Measurements from ENCODE around the gene RALGAPA2.
"Not testable (repeated sequence)": the region's sequence is repeated elsewhere in the genome, so short reads cannot be mapped to it uniquely, and the experiment has no call there.

RALGAPA2 gene

GRCh38 chr20:20578838-20579237, 133.6 kb downstream of the RALGAPA2 start:
- DNase-seq (ENCODE audit: low read depth), result no peak

DNA sequence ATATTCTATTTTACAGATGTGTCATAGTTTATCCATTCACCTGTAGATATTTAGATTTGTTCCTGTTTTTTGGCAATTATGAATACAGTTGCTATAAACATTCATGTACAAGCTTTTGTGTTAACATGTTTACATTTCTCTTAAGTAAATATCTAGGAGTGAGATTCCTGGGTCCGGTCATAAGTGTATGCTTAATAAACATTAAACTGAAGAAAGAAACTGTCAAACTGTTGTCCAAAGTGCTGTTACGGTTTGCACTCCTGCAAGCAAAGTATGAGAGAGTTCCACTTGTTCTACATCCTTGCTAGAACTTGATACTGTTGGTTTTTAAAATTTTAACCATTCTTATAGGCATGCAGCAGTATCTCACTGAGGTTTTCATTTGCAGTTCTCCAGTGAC, 138.6 kb downstream of the RALGAPA2 start:
- DNase-seq (ENCODE audit: low read depth), result no peak

GRCh38 chr20:20571068-20571780, 141.2 kb downstream of the RALGAPA2 start:
- no peak for DNase-seq (ENCODE audit: low read depth)

DNA sequence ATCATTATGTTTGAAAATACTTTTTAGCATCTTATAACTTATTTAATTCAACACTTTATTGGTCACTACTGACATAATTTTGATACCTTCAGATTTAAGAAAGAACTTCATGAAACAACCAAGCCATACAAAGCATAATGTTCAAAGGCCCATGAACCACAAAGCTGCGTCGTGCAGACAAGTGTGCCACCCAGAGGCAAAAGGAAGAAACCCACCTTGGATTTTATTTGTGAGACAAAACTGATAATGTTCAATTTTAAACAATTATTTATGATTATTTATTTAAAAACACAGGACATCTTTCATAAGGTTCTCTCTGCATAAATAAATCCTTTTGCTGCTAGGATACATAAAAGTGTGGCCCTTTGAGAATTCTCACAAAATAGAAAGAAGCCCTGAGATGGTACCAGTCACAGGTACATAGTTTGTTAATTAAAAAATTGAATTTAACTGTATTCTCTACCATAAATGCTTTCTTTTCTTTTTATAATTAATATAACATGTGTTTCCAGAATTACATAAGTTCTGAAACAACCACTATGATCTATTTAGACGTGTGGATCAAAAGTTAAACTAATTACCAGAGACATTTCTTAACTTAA, 143.7 kb downstream of the RALGAPA2 start:
- peak; percentile 25 for DNase-seq (ENCODE audit: low read depth)

GRCh38 chr20:20567712-20568111, 144.7 kb downstream of the RALGAPA2 start:
- DNase-seq (ENCODE audit: low read depth), result no peak

GRCh38 chr20:20566516-20566915, 145.9 kb downstream of the RALGAPA2 start:
- no peak for DNase-seq (ENCODE audit: low read depth)

DNA sequence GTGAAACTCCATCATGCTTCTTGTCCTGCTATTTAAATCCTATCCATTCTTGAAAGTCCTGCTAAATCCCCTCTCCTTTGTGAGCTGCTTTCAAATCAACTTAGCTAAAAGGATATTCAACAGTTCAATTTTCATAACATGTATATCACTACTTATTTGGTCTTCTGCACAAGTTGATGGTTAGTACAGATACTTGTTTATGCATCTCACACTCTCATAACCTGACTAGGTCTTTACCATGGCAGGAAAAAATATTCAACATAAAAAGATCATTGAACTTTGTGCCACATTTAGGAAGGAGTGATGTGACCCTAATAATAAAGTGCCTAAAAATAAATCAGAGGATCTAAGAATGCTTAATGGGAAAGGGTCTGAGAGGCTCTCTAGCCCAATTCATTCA, 148.2 kb downstream of the RALGAPA2 start:
- DNase-seq (ENCODE audit: low read depth), result no peak

DNA sequence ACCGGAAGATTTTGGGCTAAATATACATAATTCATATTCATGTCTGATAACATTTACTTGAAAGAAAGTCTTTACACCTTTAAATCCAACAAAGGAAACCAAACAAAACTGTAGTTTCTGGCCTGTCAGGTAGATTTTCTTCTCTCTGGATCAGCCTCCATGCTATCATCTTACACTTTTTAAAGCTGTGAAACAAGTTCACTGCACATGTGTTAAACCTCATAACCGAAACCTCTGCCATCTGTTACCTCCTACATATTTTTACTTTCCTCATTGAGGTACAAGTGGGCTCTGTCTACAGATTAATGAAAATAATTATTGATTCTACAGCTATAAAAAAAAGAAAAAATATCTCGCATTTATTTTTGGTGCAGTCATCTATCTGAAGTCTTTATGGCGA, 149.9 kb downstream of the RALGAPA2 start:
- no peak for DNase-seq (ENCODE audit: low read depth)

DNA sequence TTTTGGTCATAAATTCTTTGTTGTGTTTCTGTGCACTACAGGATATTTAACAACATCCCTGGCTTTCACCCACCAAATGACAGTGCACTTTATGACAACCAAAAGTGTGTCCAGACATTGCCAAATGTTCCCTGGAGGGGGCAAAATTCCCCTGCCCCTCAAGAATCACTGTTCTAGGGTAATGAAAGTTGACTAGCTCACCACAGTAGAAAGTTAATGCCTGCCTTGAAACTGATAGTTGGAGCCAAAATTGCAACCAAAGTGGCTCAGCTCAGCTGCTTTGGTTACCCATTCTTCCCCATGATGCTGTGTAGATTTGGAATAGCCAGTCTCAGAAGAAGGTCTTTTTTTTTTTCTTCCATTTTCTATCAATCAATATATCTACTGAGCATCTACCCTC, 150.6 kb downstream of the RALGAPA2 start:
- no peak for DNase-seq (ENCODE audit: low read depth)

- DNase-seq (ENCODE audit: low read depth), result no peak
Measured at GRCh38 chr20:20561172-20561571, 151.3 kb downstream of the RALGAPA2 start.

GRCh38 chr20:20557406-20557805, 155.0 kb downstream of the RALGAPA2 start:
- DNase-seq (ENCODE audit: low read depth), result no peak

DNA sequence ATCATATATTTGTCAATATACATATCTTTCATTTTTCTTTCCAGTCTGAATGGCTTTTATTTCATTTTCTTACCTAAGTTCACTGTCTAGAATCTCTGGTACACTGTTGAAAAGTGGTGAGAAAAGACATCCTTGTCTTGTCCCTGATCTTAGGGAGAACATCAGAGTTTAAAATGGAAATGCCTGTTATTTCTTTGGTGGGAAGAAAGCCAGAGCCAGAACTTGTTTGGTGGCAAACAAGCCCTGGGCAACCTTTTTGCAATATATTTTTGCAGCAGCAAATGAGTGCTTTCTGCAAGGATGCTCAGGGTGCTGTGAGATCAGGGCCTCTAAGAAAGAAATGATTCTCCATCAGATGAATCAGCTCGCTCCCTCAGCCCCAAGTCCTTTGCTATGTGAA, 156.6 kb downstream of the RALGAPA2 start:
- no peak for DNase-seq (ENCODE audit: low read depth)

DNA sequence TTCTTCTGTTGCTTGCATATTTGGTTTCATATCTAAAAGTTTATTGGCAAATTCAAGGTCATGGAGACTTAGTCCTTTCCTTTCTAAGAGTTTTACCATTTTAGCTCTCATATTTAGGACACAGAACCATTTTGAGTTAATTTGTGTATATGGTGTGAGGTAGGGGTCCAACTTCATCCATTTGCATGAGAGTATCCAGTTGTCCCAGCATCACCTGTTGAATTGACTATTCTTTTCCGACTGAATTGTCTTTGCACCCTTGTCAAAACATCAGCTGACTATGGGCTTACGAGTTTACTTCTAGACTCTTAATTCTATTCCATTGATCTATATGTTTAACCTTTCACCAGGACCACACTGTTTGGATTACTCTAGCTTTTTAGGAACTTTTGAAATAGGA, 157.5 kb downstream of the RALGAPA2 start:
- no peak for DNase-seq (ENCODE audit: low read depth)

DNA sequence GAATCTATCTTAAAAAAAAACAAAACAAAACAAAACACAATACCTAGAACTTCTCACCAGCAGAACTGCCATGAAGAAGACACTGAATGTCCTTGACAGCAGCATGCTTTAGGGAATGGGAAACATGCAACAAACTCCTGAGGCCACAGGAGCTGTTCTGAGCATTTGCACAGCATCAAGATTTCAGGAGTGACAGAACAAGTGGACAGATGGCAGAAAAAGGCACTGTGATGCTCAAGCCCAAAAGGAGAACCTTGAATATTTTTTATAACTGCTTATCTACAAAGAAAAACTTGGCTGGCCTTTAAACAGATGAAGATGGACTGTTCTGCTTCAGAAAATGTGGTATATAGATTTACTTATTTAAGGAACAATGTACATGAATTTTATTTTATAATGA, 158.9 kb downstream of the RALGAPA2 start:
- no peak for DNase-seq (ENCODE audit: low read depth)

DNA sequence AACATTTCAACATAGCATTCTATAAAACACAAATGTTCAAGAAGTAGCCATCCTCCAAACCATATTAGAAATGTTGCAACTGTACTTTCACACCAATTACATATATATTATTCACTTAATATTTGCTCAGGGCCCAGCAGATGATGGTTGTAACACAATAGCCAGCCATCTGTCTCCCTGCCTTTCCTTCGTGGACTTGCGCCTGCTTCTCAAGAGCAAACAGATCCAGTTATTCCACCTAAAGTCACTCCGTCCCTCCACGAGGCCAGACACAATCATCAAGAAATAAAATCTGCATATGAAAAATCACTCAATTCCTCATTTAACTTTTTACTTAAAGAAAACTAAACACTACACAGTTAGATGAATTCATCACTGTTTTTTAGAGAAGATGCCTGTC, 160.4 kb downstream of the RALGAPA2 start:
- no peak for DNase-seq (ENCODE audit: low read depth)

GRCh38 chr20:20551409-20551808, 161.0 kb downstream of the RALGAPA2 start:
- no peak for DNase-seq (ENCODE audit: low read depth)

DNA sequence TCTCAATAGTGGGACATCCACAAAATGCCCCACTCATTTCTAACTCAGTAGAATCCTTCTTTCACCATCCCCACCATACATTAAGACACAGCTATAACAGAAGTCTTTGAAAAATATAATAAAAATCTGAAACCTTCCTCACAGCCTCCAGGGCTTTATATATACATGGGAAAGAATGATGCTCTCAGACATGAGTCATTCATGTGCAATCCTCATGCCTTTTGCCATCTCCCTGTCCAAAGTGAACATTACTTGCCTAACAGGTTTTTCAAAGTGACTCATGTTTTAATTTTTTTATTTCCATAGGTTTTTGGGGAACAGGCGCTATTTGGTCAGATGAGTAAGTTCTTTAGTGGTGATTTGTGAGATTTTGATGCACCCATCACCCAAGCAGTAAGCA, 162.7 kb downstream of the RALGAPA2 start:
- DNase-seq (ENCODE audit: low read depth), result no peak

DNA sequence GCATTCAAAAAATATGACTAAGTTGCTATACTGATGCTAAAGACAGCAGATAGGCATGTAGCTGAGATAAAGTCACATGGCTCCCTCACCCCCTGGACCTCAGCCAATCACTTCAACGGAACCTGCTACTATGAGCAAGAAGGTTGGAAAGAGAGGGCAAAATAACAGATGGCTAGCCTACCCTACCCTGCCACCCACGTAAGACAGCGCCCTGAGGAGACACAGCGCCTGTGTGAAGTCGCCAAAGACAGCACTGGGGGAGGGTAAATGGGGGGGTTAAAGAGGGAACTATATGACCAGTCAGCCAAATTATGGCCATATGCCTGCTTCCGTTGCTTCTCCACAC, 163.2 kb downstream of the RALGAPA2 start:
- no peak for DNase-seq (ENCODE audit: low read depth)

- DNase-seq (ENCODE audit: low read depth), result no peak
Measured at GRCh38 chr20:20548527-20549266, 163.7 kb downstream of the RALGAPA2 start.

- DNase-seq (ENCODE audit: low read depth), result no peak
Measured at GRCh38 chr20:20547876-20548266, 164.6 kb downstream of the RALGAPA2 start.

DNA sequence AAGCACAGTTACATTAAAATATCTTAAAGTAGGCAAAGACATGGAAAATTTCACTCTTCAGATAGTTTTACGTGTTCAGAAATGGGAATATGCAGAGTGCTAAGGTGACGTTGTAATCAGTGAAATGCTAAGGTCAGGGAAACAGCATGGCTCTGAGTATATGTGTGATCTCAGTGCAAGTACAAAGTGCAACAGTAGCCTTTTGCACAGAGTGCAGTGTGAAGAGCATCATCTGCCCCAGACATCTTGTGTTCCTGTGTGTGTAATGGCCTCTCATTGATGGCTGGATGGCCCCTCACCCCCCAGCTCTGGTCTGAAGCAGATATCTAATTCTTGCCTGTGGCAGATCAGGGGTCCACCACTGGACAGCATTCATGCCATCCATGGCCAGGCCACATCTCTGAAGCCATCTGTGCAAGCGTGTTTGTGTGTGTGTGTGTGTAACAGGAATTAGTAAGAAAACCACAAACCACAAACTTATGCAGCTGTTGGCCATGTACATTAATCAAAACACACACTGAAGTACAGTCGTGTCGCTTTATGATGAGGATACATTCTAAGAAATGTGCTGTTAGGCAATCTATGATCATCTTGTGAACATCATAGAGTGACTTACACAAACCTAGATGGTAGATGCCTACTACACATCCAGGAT, 165.1 kb downstream of the RALGAPA2 start:
- DNase-seq (ENCODE audit: low read depth), result no peak

GRCh38 chr20:20546402-20546801, 166.0 kb downstream of the RALGAPA2 start:
- DNase-seq (ENCODE audit: low read depth), result no peak

DNA sequence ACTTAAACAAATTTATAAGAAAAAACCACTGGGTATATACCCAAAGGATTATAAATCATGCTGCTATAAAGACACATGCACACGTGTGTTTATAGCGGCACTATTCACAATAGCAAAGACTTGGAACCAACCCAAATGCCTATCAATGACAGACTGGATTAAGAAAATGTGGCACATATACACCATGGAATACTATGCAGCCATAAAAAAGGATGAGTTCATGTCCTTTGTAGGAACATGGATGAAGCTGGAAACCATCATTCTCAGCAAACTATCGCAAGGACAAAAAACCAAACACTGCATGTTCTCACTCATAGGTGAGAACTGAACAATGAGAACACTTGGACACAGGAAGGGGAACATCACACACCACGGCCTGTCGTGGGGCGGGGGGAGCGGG, 169.1 kb downstream of the RALGAPA2 start:
- not testable (repeated sequence) for DNase-seq (ENCODE audit: low read depth)

Data from activated T-cell treated with anti-CD3 and anti-CD28 coated beads for 48 hours (primary cell).